Measurements from ENCODE around the gene OTUD1.

The OTUD1 gene

DNA sequence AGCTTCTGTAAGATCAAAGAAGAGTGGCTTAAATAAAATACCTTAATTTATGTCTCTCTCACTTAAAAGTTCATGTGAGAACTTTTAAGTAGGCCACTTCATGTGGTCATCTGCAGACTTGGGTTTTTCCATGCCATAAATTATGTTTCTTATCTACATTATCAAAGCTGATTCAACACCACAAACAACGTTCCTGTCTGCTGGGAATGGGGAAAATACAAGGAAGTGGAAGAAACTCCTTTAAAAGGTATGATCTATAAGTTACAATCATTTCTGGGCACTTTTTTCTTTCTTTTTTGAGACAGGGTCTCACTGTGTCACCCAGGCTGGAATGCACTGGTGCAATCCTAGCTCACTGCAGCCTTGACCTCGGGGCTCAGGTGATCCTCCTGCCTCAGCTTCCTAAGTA is 16.9 kb upstream of the OTUD1 start:
- no peak for DNase-seq

GRCh38 chr10:23432166-23432565 is 6.7 kb upstream of the OTUD1 start:
- peak; percentile 45 for DNase-seq

- no peak for DNase-seq
Measured at GRCh38 chr10:23432639-23433038, 6.2 kb upstream of the OTUD1 start.

DNA sequence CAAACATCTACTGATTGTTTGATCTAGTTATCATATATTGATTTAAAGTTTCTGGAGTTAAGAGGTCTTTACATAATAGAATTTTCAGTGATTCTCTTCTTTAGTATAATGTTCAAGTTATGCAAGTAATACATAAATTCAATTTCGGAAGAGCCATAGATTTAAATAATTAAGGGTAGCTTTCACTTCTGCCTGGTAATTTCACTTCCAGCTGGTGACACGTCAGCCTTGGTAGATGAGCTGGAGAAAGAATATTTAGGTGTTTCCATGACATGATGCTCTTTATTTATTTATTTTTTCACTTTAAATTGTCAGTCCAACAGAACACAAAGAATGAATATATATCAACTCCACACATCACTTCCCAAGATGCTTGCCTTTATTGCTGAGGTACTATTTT is 5.2 kb upstream of the OTUD1 start:
- DNase-seq = no peak

DNA sequence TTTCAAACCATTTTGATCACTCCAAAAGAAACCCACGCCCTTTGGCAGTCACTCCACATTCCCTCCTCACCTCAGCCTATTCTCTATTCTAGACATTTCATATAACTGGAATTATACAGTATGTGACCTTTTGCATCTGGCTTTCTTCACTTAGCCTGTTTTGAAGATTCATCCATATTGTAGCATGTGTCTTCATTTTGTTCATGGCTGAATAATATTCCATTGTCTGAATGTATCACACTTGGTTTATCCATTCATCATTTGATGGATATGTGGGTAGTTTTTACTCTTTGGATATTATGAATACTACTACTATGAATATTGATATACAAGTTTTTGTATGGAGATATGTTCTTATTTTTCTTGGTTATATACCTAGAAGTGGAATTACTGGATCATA is 3.5 kb upstream of the OTUD1 start:
- DNase-seq = no peak

DNA sequence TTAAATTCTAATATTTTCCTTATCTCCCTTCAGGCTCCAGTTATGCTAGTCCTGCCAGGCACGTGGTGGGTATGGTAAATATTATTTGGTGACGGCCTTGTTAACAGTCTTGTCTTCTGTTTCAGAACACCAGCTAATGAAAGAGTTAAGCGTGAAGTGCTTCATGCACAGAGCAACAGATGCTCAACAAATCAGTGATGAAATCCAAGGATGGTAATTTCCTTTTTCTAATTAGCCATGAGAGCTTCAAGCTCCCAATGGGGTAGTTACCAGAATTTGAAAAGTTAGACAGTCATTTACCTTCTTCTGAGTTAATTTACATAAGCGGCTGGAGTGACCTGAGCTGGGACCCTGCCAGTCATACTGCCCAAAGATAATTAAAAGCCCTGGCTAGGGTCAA is 1.9 kb upstream of the OTUD1 start:
- no peak for DNase-seq

DNA sequence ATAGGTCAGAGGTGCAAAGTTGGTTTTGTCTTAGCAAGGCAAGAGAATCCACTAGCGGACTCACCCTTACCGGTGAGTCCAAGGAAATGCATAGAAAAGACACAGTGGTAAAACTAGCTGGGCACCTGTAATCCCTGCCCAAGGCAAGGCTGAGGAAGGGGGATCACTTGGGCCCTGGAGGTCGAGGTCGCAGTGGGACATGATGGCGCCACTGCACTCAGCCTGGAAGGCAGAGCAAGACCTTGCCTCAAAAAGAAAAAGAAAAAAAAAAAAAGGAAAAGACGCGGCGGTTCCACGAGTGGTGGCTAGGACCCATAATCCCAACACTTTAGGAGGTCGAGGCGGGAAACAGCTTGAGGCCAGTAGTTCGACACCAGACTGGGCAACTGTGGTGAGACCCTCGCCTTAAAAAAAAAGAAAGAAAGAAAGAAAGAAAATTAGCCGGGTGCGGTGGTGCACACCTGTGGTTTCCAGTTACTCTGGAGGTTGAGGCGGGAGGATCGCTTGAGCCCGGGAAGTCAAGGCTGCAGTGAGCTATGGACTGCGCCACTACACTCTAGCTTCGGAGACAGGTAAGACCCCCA is 820 bp upstream of the OTUD1 start:
- DNase-seq = no peak

DNA sequence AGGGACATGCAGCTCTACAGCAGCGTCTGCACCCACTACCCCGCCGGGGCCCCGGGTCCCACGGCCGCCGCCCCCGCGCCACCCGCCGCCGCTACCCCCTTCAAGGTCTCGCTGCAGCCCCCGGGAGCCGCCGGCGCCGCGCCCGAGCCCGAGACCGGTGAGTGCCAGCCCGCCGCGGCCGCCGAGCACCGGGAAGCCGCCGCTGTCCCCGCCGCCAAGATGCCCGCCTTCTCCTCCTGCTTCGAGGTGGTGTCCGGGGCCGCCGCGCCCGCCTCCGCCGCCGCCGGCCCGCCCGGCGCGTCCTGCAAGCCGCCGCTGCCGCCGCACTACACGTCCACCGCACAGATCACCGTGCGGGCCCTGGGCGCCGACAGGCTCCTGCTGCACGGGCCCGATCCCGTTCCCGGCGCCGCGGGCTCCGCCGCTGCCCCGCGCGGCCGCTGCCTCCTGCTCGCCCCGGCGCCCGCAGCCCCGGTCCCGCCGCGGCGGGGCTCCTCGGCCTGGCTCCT is 631 bp downstream of the OTUD1 start:
- no peak for DNase-seq

DNA sequence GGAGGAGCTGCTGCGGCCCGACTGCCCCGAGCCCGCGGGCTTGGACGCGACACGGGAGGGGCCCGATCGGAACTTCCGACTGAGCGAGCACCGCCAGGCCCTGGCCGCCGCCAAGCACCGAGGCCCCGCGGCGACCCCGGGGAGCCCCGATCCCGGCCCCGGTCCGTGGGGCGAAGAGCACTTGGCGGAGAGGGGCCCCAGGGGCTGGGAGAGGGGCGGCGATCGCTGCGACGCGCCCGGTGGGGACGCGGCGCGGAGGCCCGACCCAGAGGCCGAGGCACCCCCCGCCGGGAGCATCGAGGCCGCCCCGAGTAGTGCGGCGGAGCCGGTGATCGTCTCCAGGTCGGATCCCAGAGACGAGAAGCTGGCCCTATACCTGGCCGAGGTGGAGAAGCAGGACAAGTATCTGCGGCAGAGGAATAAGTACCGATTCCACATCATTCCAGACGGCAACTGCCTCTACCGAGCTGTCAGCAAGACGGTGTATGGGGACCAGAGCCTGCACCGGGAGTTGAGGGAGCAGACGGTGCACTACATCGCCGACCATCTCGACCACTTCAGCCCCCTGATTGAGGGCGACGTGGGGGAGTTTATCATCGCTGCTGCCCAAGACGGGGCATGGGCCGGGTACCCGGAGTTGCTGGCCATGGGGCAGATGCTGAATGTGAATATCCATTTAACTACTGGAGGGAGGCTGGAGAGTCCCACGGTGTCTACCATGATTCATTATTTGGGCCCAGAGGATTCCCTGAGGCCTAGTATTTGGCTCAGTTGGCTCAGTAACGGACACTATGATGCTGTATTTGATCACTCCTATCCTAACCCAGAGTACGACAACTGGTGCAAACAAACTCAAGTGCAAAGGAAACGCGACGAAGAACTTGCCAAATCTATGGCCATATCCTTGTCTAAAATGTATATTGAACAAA is 1.4 kb downstream of the OTUD1 start:
- no peak for DNase-seq

- DNase-seq = no peak
Measured at GRCh38 chr10:23441251-23441650, 2.4 kb downstream of the OTUD1 start.

DNA sequence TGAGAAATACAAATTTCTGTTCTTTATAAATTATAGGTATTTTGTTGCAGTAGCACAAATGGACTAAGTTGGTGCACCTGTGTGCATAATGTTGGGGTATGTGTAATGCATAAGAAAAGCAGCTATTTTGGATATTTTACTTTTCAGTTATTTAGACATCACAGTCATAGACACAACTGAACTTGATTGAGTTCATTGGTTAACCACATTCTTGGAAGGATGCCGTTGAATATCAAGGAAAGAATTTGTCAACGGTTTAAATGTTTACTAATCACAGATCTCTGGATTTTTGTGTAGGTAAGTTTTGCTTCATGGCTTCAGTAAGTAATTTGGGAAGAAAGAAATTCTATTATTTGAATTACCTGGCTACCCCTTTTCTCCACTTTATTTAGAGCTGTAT is 4.1 kb downstream of the OTUD1 start:
- no peak for DNase-seq

DNA sequence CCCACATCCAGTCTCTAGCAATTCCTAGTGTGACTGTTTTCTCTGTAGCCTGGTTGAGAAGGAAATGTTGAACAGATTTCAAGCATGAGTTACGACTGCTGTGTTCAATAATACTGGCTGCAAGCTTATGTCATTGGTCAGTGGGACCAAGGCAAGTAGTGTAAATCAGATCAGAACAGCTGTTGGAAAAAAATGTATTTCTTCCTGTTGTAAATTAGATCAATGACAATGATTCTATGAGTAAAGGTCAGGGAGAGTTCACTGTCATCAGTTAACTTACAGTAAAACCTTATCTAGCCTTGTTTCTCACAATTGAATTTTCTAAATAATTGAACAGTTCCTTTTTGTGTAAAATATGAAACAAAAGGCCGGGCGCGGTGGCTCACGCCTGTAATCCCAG is 6.7 kb downstream of the OTUD1 start:
- no peak for DNase-seq

- DNase-seq = no peak
Measured at GRCh38 chr10:23448323-23448722, 9.4 kb downstream of the OTUD1 start.

- DNase-seq = no peak
Measured at GRCh38 chr10:23448802-23449570, 10.1 kb downstream of the OTUD1 start.

DNA sequence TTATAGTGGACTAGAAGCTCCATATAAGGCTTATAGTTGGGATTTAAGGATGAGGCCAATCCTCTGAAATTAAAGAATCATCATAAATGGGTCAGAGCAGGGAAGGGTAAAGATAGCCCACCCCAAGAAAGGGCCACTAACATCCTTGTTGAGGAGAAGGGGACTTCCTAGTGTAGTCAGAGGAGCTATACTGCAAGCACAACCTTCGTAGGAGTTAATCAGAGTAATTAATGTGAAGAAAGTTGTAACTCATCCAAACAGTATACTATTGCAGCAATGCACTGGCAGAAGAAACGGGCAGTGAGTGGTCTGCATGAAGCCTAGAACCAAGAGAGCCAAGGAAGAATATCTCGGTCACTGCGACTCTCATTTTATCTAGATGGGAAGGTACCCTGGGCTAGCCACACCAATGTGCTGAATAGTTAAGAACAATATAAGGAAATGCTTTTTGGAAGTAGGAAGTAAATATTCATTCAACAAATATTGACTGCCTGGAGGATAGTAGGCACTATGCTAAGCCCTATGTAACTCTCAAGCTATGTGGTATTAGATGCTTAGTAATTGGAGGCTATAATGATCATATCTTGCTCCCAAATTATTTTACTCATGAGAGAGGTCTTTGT is 13.3 kb downstream of the OTUD1 start:
- no peak for DNase-seq

GRCh38 chr10:23453465-23453864 is 14.6 kb downstream of the OTUD1 start:
- DNase-seq = no peak

DNA sequence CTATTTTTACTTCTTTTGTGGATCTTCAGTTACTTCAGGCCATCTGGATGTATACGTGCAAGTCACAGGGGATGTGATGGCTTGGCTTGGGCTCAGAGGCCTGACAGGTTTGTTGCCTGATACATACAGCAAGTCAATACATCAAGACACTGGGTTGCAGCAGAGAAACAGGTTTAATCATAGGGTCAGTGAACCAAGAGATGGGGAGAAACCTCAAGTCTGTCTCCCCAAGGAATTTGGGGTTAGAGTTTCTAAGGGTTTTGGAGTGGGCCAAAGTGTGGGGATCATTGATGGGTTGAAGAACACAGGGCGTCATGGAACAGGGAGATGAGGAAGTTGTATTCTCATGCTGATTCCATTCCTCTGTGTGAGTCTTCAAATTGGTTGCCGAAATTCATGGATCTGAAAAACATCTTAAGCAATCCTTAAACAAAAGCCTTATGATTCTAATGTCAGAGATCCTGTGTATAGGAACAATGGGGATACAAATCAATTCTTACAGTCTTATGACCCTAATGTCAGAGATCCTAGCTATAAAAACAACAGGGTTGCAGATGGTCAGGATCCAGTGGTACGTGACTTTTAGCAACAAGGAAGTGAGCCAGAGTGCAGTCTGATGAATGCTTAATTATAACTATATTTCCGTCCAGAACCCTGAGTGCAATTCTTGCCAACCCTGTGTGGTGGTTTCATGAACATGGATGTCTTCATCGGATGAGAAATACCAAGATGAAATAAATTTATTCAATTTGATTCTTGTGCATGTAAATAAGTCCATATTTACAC is 18.9 kb downstream of the OTUD1 start:
- DNase-seq = no peak

DNA sequence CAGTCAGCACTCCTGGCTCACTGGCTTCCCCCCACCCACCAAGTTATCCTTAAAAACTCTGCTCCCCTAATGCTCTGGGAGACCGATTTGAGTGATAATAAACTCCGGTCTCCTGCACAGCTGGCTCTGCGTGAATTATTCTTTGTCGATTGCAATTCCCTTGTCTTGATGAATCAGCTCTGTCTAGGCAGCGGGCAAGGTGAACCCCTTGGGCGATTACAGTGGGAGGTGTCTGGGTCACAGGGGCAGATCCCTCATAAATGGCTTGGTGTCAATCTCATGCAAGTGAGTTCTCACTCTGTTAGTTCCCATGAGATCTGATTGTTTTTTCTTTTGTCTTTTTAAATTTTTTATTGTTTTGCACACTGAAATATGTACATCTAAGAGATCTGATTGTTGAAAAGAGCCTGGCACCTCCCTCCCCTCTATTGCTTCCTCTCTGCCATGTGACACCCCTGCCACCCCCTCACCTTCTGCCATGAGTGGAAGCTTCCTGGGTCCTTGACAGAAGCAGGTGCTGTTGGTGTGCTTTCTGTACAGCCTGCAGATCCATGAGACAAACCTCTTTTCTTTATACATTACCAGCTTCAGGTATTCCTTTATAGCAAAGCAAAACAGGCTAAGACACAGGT is 20.5 kb downstream of the OTUD1 start:
- DNase-seq = no peak

DNA sequence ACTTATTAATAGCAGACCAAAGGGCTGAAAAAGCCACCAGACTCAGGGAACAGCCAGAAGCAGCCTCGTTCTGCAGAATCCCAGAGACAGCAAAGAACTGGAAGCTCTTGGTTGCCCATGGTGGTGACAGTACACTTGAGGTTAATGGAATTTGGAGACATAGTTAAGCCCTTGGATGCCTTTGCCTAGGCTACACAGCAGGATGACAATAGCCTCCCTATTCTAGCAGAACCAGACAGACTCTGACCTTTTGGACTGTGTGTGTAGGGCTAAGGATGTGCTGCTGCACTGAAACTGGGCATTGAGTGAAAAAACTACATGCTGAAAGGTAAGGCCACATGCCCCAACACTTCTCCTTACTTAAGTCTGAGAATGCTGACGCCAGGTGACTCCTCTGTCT is 22.7 kb downstream of the OTUD1 start:
- no peak for DNase-seq

DNA sequence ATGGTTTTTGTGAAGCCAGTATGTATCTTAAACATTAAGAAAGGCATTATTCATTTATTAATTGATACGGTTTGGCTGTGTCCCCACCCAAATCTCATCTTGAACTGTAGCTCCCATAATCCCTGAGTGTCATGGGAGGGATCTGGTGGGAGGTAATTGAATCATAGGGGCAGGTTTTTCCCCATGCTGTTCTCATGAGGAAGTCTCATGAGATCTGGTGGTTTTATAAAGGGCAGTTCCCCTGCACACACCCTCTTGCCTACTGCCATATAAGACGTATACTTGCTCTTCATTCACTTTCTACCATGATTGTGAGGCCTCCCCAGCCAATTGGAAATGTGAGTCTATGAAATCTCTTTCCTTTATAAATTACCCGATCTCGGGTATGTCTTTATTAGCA is 28.1 kb downstream of the OTUD1 start:
- DNase-seq = no peak

DNA sequence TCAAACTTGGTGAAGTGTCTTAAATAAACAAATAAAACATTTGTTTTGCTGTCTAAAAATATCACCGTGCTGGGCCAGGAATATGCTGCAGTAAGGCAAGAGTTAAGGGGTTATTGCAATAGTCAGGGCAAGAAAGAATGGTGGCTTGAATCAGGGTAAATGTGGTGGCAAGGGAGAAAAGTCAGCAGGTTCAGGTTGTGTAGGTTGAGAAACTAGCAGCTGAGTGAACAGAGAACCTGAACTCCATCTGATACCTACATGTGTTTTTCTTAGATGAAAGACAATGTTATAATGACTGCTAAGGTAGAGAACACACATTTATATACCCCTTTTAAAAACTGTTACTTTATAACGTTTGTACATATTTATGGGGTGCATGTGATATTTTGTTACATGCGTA is 28.7 kb downstream of the OTUD1 start:
- no peak for DNase-seq

All from hematopoietic multipotent progenitor cell treated with erythropoietin and hydrocortisone succinate and interleukin-3 and kit ligand, for 8 days (in vitro differentiated cells).